ENCODE measurements around the gene GNA12.

DNA sequence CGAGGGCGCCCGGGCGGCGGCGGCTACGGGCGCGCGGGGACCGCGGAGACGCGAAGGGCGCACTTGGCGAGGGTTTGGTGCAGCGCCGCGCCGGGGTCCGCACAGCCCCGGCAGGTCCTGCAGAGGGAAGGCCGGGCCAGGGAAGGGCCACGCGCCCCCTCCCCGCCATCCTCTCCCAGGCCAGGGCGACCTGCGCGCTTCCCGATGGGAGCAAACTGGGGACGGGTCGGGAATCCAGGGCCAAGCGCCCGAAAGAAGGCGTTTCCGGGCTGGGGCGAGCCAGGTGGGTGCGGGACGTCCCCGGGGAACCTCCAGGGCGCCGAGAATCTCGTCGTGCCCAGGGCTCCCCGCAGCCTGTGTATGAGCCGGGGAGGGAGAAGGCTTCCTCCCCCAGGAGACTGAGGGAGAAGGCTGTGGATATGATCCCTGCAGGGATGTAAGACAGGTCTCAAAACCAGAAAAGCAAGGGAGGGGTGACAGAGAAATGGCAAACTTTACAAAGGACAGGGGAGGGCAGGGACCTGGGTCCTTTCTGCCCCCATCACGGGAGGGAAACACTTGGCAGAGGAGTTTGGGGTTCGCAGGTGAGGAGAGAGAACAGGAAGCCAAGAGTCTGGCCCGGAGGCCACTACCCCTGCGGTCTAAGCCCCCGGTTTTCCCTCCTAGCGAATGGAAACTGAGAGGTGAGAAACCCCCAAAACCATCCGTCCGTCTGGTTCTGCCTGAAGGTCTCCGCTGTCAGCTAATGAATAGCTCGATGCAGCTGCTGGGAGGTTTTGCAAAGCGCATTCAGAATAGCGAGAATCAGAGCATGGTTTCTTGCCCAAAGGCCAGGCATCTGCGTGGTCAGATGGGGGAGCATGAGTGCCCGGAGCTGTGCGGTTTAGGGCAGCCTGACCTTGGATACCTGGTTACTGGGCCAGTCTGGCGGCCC is 155.4 kb downstream of the GNA12 start:
- TF ChIP-seq, protein P1, sequence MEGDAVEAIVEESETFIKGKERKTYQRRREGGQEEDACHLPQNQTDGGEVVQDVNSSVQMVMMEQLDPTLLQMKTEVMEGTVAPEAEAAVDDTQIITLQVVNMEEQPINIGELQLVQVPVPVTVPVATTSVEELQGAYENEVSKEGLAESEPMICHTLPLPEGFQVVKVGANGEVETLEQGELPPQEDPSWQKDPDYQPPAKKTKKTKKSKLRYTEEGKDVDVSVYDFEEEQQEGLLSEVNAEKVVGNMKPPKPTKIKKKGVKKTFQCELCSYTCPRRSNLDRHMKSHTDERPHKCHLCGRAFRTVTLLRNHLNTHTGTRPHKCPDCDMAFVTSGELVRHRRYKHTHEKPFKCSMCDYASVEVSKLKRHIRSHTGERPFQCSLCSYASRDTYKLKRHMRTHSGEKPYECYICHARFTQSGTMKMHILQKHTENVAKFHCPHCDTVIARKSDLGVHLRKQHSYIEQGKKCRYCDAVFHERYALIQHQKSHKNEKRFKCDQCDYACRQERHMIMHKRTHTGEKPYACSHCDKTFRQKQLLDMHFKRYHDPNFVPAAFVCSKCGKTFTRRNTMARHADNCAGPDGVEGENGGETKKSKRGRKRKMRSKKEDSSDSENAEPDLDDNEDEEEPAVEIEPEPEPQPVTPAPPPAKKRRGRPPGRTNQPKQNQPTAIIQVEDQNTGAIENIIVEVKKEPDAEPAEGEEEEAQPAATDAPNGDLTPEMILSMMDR (IDR thresholded peaks at IDR 0.05) = no peak
- TF ChIP-seq POLR2A (IDR thresholded peaks at IDR 0.05) = no peak
